Islet precursor cell (in vitro differentiated cells): ENCODE results near the gene CNTN5.
A peak's percentile ranks its signal among the peaks of the same experiment; 100 is the strongest.

ENCODE experiments used
- DNase-seq: peaks from one replicate; pipeline ENCODE4 v3.0.0-alpha.2; 2018

The CNTN5 gene

GRCh38 chr11:99645934-99646333 lies 625.2 kb downstream of the CNTN5 start:
- no peak for DNase-seq

- no peak for DNase-seq
Observed at GRCh38 chr11:99670067-99670676, 649.4 kb downstream of the CNTN5 start.

GRCh38 chr11:99671808-99672409 lies 651.2 kb downstream of the CNTN5 start:
- no peak for DNase-seq

- DNase-seq = no peak
Observed at GRCh38 chr11:99676292-99676691, 655.5 kb downstream of the CNTN5 start.

DNA sequence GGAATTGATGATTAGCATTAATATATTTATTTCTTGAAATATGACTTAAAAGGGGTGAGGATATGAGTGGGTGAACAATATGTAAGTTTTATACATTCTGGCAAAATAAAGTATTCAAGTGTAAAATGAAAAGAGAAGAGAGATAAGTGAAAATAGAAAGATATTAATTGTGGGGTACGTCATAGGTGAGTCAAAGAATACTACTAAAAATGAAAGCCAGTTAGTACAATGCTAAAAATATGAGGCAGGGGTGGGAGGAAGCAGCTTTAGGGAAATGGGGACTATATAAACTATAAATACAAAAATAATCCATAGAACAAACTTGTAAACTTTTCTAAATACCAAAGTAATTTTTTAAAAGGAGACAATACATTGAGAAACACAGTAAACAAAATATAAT lies 661.4 kb downstream of the CNTN5 start:
- DNase-seq = no peak

DNA sequence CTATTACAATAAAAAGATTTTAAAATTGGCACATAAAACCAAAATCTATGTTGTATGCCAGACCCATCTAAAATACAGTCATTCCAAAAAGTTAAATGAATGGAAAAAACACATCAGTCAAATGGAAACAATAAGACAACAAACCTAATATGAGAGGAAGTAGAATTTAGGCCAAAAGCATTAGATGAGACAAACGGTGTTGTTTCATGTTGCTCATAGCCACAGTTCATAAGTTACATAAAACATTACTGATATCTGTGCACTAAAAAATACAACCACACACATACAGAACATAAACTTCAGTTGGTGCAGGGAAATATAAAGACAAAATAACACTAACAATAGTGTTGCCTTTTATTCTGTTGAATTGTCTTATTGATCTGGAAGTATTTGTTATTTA lies 661.9 kb downstream of the CNTN5 start:
- no peak for DNase-seq

DNA sequence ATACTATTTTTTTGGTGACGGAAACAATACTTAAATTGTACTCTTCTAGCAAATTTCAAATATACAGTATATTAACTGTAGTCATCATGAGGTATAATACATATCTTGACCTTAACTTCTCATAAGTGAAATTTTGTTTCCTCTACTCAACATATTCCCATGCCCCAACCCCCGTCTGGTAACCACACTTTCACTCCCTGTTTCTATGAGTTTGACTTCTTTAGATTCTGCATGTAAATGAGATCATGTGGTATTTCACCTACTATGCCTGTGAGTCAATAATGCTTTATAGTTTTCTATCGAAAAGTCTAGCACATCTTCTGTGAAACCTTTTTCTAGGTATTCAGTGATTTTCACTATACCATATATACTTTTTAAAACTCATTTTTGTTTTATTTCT lies 663.2 kb downstream of the CNTN5 start:
- no peak for DNase-seq

DNA sequence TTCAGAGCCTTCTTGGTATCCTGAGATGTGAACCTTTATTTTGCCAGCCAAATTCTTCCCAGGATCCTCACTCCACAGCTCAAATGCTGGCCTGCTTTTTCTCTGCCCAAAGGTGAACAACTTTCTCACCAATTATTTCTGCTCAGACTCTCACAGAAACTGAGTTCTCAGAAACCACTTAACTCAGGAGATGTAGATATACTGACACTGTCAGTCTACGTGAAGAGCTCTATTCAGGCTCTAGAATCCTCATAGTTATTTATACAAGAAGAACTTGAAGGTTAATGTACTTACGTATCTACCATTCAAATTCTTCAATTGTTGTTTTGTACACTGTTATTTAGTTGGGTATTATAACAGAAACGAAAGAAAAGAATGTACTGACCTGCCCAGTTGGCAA lies 666.1 kb downstream of the CNTN5 start:
- DNase-seq = no peak

DNA sequence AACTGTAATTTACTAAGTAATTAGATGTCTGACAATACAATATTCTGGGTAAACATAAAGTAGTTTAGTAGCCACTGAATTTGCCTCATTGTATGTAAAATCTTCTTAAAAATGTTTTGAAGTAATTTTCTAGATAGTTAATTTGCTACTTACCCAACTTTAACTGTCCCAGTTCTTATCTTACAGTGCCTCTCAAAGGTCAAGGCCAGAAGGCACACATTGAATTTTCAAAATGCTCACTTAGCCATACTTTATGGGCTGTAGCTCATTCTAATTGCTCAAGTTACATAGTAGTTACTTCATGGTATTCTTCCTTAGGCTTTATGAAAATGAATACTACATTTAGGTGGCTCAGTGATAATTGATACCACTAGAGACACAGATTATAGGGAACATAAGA lies 666.6 kb downstream of the CNTN5 start:
- DNase-seq = no peak

- DNase-seq = no peak
Observed at GRCh38 chr11:99693941-99694492, 673.3 kb downstream of the CNTN5 start.

GRCh38 chr11:99695106-99695505 lies 674.4 kb downstream of the CNTN5 start:
- no peak for DNase-seq

GRCh38 chr11:99706848-99707247 lies 686.1 kb downstream of the CNTN5 start:
- DNase-seq = no peak

DNA sequence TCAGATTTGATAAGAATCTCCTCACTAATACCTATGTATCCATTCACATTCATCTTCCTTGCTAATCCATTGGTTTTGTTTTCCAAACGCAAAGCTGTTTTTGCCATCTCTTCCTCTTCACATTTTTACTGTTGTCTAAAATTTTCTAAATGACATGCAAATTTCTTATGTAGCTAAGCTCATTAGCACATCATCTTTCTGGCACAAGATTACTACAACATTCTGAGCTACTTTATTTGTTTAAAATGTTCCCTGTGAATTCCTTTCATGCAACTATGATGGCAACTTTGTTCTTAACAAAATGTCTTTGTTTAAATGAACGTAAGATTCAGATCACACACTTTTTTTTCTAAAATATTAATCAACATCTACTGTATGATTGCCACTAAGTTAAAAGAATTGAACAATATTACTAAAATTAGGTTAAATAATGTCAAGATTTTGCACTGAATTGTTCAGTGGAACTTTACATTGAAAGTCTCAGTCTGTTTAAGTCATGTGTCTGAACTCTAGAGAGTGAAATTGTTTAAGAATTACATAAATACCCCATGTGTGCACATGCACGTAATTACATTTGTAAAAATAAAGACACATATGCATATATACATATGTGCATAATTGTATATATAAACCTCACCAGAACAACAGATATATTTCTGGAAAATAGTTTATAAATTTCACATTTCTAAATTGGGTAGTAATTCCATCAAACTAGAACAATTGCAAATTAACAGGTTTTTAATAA lies 688.4 kb downstream of the CNTN5 start:
- DNase-seq = no peak

- no peak for DNase-seq
Observed at GRCh38 chr11:99716302-99716701, 695.6 kb downstream of the CNTN5 start.

GRCh38 chr11:99718291-99718690 lies 697.5 kb downstream of the CNTN5 start:
- DNase-seq = no peak

DNA sequence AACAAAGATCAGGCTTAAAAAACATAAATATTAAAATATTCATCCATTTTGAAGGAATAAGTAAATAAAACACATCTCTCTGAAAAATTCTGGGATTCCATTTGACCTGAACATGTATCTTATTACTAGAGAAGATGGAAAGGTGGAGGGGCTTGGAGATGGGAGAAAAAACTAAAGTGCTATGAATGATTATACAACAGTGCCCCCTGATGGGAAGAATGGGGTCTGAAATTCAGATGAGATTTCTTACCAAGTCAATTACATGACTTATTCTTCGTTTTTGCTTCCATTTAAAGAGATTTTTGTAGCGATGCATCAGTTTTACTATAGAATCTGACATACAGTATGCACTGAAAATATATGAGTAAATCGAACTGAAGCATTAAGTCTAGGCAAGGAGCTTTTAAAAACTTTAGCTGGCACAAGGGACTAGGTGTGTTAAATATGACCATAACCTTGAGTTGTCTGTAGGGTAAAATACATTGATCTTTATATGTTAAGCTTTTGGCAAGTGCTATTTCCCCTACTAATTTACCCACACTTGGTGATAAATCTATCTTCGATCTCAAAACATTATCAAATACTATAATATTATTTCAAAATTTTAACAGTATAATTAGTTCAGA lies 718.8 kb downstream of the CNTN5 start:
- DNase-seq = no peak

GRCh38 chr11:99742501-99742900 lies 721.8 kb downstream of the CNTN5 start:
- no peak for DNase-seq

DNA sequence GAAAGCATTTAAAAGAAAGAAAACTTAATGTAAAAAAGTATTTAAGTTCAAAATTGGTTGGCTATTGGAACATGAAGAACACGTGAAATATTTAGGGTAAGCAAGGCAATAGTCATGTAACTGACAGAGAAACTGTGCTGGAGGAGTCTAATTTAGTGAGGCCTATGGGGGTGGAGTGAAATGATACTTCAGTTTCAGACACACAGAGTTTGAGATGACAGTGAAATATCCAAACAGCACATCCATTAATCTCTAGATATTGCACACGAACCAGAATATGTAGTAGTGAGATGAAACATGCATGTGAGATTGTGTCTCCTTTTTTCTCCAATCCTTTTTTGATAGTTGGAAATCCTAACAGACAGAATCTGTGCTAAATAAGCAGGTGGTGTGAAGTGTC lies 739.0 kb downstream of the CNTN5 start:
- no peak for DNase-seq

DNA sequence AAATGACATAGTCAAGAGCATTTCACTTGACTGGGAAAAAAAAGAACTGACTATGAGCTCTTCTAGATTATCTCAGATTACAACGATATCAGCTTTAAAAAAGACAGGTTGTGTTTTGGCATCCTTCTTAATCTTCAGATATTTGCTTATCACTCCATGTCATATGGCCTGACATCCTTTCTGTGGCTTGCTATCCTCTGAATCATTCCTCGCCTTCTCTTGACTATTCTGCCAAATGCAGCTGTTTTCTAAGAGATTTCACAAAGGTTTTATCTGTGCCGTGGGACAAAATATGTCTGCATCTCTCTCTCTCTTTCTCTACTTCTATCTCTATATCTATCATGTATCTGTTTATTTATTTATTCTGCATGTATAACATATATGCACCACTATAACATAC lies 746.1 kb downstream of the CNTN5 start:
- DNase-seq = no peak

DNA sequence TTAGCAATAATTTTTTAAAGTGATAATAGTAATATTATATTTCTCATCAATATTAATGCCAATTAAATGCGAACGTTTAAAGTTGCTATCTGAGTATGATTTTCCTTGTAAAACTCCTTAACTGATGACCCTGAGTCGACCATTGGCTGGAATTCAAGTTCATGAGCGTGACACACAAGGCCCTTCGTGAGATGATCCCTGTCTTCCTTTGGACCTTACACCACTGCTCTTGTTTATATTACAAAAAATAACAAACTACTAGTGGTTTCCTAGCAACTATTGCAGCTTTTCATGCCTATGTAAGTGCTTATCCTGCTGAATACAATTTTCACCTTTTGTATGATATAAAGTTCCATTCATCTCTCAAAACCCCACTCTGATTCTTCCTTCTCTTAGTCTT lies 752.9 kb downstream of the CNTN5 start:
- DNase-seq = no peak

DNA sequence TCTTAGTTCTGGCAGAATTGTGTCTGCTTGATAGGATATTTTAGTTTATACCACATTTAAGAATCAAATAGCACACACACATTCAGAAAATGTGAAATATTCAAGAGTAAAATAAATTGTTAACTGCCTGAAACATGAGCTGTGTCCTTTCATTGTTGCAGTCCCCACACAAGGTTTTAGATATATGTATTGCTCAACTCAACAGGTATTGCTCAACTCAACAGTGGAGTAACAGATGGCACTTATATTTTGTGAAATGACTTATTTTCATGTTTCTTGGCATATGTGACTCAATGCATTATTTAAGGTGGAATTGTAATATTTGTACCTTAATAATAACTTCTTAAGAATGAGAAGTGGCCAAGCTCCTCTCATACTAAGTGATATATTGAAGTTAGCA lies 760.3 kb downstream of the CNTN5 start:
- no peak for DNase-seq

GRCh38 chr11:99791354-99791753 lies 770.6 kb downstream of the CNTN5 start:
- no peak for DNase-seq

DNA sequence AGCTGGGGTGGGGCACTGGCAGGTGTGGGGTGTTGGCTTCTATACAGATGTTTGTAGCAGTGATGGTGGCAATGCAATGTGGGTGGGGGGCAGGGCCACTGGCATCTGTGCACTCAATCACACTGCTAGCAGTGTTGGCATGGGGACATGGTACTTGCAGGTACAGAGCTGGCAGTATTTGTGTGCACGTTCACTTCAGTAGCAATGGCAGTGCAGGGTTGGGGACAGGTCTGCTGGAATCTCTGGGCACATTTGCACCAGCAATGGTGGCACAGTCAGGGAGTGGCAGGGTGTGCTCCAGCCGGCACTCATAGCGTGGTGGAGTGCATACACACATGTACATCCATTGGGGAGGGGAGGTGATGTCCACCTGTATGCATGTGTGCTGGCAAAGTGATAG lies 775.2 kb downstream of the CNTN5 start:
- DNase-seq = peak; percentile 40

DNA sequence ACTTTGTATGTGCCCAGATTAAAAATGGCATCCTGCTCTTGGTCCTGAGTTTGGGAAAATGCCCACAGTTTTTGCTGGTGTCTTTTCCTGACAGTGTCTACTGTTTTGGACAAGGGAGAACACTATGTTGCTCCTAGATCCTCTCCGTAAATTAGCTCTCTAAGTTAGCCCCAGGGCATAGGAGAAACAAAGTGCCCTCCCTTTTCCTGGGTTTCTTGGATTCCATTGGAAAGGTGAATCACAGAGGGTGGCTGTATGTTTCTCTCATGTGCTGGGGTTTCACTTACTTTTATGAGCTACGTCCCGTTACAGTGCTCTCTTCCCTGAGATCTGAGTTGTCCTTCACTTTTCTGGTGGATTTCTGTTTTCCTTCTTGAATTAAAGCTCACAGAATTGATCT lies 782.8 kb downstream of the CNTN5 start:
- peak; percentile 79 for DNase-seq
